IPS-15b (cell line): ENCODE data around the gene KANK4.
"Not testable (repeated sequence)": the region's sequence is repeated elsewhere in the genome, so short reads cannot be mapped to it uniquely, and the experiment has no call there.

Experiments used
- H3K27me3 ChIP-seq: one replicate; pipeline ENCODE4 v1.6.1; 2013; ENCODE audit warnings: low read length; ENCODE audit not compliant: control insufficient read depth, insufficient read depth
- H3K36me3 ChIP-seq: one replicate; pipeline ENCODE4 v1.6.1; 2013; ENCODE audit warnings: low read length; ENCODE audit not compliant: control insufficient read depth, insufficient read depth
- H3K4me1 ChIP-seq: one replicate; pipeline ENCODE4 v1.6.1; 2013; ENCODE audit warnings: mild to moderate bottlenecking, low read length; ENCODE audit not compliant: control insufficient read depth, insufficient read depth
- H3K4me3 ChIP-seq: one replicate; pipeline ENCODE4 v1.5.1; 2013; ENCODE audit warnings: low read depth, low read length
- H3K9ac ChIP-seq: one replicate; pipeline ENCODE4 v1.6.1; 2013; ENCODE audit warnings: low read depth, mild to moderate bottlenecking, low read length
- H3K9me3 ChIP-seq: one replicate; pipeline ENCODE4 v1.6.1; 2013; ENCODE audit warnings: mild to moderate bottlenecking, low read length; ENCODE audit not compliant: control insufficient read depth, insufficient read depth

Gene KANK4

GRCh38 chr1:62265956-62266935 is 53.0 kb downstream of the KANK4 start:
- no peaks in the 10 kb centered on the region for H3K9me3 ChIP-seq
- no peak overlapping the region for H3K9ac ChIP-seq
- peaks cover 7% of the 10 kb centered on the region for H3K4me1 ChIP-seq
- no peaks in the 10 kb centered on the region for H3K36me3 ChIP-seq
- no peaks in the 10 kb centered on the region for H3K27me3 ChIP-seq
- H3K4me3 ChIP-seq: no peak overlapping the region

DNA sequence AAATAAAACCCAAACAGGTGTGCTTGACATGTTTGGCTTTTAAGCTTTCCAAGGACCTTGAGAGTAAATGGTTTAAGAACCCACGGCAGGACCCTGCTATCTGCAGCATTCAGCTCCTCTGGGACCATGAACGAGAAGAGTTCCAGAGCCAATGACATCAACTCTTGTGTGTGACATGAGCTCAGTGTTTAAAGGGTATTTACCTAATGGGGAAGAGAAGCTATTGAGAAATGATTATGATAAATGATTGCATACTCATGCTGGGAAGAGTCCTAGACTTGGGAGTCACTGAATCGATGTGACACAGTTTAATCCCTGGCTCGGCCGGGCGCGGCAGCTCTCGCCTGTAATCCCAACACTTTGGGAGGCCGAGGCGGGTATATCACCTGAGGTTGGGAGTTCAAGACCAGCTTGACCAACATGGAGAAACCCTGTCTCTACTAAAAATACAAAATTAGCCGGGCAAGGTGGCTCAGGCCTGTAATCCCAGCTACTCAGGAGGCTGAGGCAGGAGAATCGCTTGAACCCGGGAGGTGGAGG is 55.4 kb downstream of the KANK4 start:
- H3K9ac ChIP-seq: no peak overlapping the region
- peaks cover 7% of the 10 kb centered on the region for H3K4me1 ChIP-seq
- no peaks in the 10 kb centered on the region for H3K36me3 ChIP-seq
- H3K4me3 ChIP-seq: no peak overlapping the region
- H3K27me3 ChIP-seq: no peaks in the 10 kb centered on the region
- H3K9me3 ChIP-seq: no peaks in the 10 kb centered on the region

- Histone ChIP-seq H3K36me3 (no peaks in the 10 kb centered on the region), H3K27me3 (no peaks in the 10 kb centered on the region), H3K4me3 (no peak overlapping the region)
Measured at GRCh38 chr1:62263006-62263813, 56.0 kb downstream of the KANK4 start.

GRCh38 chr1:62260688-62261087 is 58.5 kb downstream of the KANK4 start:
- Histone ChIP-seq H3K9ac (no peak overlapping the region), H3K4me3 (no peak overlapping the region), H3K27me3 (no peaks in the 10 kb centered on the region), H3K4me1 (peaks cover 7% of the 10 kb centered on the region), H3K9me3 (no peaks in the 10 kb centered on the region), H3K36me3 (no peaks in the 10 kb centered on the region)

More at GRCh38 chr1:62263006-62263813, 56.0 kb downstream of the KANK4 start:
- H3K4me1 ChIP-seq: peaks cover 7% of the 10 kb centered on the region
- H3K9me3 ChIP-seq: no peaks in the 10 kb centered on the region
- H3K9ac ChIP-seq: no peak overlapping the region

- Histone ChIP-seq H3K9me3 (no peaks in the 10 kb centered on the region), H3K4me1 (peaks cover 7% of the 10 kb centered on the region), H3K4me3 (no peak overlapping the region), H3K36me3 (no peaks in the 10 kb centered on the region), H3K9ac (no peak overlapping the region), H3K27me3 (no peaks in the 10 kb centered on the region)
Measured at GRCh38 chr1:62259551-62259950, 59.7 kb downstream of the KANK4 start.

DNA sequence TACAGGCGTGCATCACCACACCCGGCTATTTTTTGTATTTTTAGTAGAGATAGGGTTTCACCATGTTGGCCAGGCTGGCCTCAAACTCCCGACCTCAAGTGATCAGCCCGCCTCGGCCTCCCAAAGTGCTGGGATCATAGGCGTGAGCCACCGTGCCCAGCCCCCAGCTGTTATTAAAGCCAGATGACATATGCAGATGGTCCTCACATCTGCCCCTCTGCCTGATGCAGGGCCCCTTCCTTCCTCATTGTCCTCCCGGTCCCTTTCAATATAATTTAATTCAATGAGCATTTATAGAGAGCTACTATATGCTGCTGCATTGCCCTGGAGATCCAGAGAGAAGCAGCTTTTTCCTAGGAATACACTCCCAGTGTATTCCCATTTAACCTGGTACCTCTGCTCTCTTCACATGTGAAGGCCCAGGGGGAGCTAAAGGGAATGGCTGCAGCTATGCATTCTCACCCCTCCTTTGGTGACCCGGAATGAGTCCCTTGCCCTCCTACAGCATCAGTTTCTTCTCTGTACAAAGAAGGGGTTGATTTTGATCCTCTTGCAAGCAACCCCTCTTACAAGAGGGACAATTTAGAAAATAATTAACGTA is 69.0 kb downstream of the KANK4 start:
- Histone ChIP-seq H3K27me3 (no peaks in the 10 kb centered on the region), H3K9me3 (no peaks in the 10 kb centered on the region), H3K4me1 (peaks cover 2% of the 10 kb centered on the region), H3K36me3 (no peaks in the 10 kb centered on the region), H3K9ac (no peak overlapping the region), H3K4me3 (no peak overlapping the region)

- Histone ChIP-seq H3K9me3 (no peaks in the 10 kb centered on the region), H3K9ac (no peak overlapping the region), H3K4me1 (peaks cover 5% of the 10 kb centered on the region), H3K4me3 (no peak overlapping the region), H3K27me3 (no peaks in the 10 kb centered on the region), H3K36me3 (no peaks in the 10 kb centered on the region)
Measured at GRCh38 chr1:62247391-62248168, 71.7 kb downstream of the KANK4 start.

DNA sequence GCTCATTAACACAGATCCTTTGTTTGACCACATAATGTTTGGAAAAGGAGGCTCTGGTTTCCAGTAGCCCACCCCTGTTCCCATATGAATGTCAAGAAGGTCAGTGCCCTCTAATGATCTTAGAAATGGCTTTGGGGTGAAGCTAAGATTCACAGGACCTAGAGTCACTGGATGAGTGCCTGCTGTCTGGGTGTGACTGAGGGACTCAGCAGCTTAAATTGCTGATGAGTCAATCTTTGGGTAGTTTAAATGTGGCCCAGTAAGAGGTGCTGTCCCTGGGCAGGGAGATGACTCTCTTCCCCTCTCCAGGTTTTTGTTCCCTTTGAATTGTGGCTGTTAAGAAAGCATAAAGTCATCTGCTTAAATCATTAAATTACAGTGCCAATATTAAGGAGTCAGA is 74.0 kb downstream of the KANK4 start:
- H3K36me3 ChIP-seq: no peaks in the 10 kb centered on the region
- H3K4me1 ChIP-seq: peaks cover 5% of the 10 kb centered on the region
- no peaks in the 10 kb centered on the region for H3K9me3 ChIP-seq
- H3K27me3 ChIP-seq: no peaks in the 10 kb centered on the region
- H3K9ac ChIP-seq: no peak overlapping the region
- no peak overlapping the region for H3K4me3 ChIP-seq

GRCh38 chr1:62244380-62244779 is 74.9 kb downstream of the KANK4 start:
- H3K9ac ChIP-seq, H3K36me3 ChIP-seq, H3K4me3 ChIP-seq, H3K9me3 ChIP-seq, H3K27me3 ChIP-seq, H3K4me1 ChIP-seq: not testable (repeated sequence)

DNA sequence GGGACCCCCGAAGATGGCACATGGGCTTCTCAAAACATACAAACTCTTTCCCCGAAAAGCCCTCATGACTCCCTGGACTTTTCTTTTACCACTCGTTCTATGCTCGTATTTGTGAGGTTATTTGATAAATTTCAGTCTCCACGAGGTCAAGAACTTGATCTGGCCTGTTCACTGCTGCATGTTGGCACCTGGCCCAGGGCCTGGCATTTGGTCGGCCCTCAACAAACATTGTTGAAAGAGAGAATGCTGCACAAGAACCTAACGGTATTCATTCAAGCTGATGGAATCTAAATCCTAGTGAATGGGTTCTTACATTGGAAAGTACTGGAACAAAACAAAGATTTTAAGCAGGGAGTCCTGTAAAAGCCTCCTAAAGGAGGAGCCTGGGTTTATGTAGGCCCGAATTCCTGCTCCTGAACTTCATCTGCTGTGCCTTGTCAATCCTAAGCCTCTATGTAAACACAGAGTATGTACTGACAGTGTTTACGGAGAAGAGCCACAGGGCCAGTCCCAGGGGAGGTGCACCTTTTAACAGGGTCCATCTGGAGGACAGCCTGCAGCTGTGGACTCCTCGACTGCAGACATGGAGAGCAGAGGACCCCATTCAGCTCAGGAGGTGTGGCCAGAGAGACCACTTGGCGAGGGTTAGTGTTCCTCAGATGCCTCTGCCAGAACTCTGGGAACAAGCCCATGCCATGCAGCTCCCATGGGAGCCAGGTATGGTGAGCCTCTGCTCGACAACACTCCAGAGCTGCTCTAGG is 77.7 kb downstream of the KANK4 start:
- Histone ChIP-seq H3K9ac (no peak overlapping the region), H3K9me3 (no peaks in the 10 kb centered on the region), H3K27me3 (no peaks in the 10 kb centered on the region), H3K4me3 (no peak overlapping the region), H3K4me1 (peaks cover 11% of the 10 kb centered on the region), H3K36me3 (no peaks in the 10 kb centered on the region)
